ENCODE results near the gene LY6G6C. TPM values are rescaled to one million over a fixed set of nuclear protein-coding genes. Genes with fewer than 3 reads are reported as not detected.

Gene LY6G6C
- total and polyA plus RNA-seq, 2 of the 4 experiments (the other 2 are of a cell fraction), result not detected

GRCh38 chr6:31761343-31761742, 39.8 kb upstream of the LY6G6C start (continued):
- TF ChIP-seq, protein P1, sequence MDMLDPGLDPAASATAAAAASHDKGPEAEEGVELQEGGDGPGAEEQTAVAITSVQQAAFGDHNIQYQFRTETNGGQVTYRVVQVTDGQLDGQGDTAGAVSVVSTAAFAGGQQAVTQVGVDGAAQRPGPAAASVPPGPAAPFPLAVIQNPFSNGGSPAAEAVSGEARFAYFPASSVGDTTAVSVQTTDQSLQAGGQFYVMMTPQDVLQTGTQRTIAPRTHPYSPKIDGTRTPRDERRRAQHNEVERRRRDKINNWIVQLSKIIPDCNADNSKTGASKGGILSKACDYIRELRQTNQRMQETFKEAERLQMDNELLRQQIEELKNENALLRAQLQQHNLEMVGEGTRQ (IDR thresholded peaks at IDR 0.05; ENCODE audit: low read depth, low read length), result no peak
- no peak for TF ChIP-seq MAFK (IDR thresholded peaks at IDR 0.05; ENCODE audit: low read depth, low read length)

DNA sequence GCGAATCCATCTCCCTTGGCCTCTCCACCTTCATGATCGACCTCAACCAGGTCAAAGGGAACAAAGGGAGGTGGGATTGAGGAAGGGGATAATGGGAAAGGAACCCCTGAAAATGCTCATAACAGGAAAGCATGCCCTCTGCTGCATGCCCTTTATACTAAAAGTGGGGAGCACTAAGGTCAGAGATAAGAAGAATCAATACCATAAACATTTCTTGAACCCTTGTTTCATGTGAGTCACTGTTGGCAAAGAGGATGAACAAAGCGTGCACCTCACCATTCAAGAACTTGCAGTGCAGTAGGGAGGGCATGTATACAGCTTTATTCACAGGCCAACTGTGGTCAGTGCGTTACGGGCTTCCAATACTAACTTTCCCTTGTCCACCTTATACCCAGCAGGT, 39.2 kb upstream of the LY6G6C start:
- no peaks in the 10 kb centered on the region for H3K79me1 ChIP-seq (ENCODE audit: low read depth in 1 of 2, low read length in 2 of 2)
- H3K27ac ChIP-seq (ENCODE audit: insufficient read depth, low read length), result no peak overlapping the region
- H2BK5ac ChIP-seq (ENCODE audit: low read depth, low read length, poor library complexity, severe bottlenecking), result no peak overlapping the region
- no peak overlapping the region for H4K91ac ChIP-seq (ENCODE audit: insufficient read depth, low read depth, low read length)
- H2BK20ac ChIP-seq (ENCODE audit: low read depth, low read length), result no peak overlapping the region
- intact Hi-C loops (cut with micrococcal nuclease), result no loop called here
- no peak for ATAC-seq (ENCODE audit: low read depth)
- no peak overlapping the region for H2BK15ac ChIP-seq (ENCODE audit: low read depth, low read length)
- H2AFZ ChIP-seq (replicated peaks; ENCODE audit: low read length, poor library complexity), result no peak overlapping the region
- H2AK5ac ChIP-seq (ENCODE audit: low read depth, low read length), result no peak overlapping the region
- no peak overlapping the region for H4K8ac ChIP-seq (ENCODE audit: low read depth in 2 of 2, low read length in 2 of 2)
- H3K36me3 ChIP-seq (ENCODE audit: control insufficient read depth, insufficient read depth, low read length), result peaks cover 7% of the 10 kb centered on the region; the same call in 1 of the 2 replicates
- no peak for TF ChIP-seq CEBPB (IDR thresholded peaks at IDR 0.05; ENCODE audit: low read depth, low read length)
- H3K56ac ChIP-seq (ENCODE audit: extremely low read depth, insufficient read depth, low read length), result no peak overlapping the region
- ChIA-PET POLR2A (ENCODE audit: unreplicated experiment) (no interaction called here), CTCF (no interaction called here)
- no peak for DNase-seq
- no peak overlapping the region for H3K9ac ChIP-seq (ENCODE audit: low read depth, low read length)
- H3K4ac ChIP-seq (ENCODE audit: low read depth, low read length), result no peak overlapping the region
- no peak overlapping the region for H2AK9ac ChIP-seq (replicated peaks; ENCODE audit: low read depth, low read length, poor library complexity)
- no peak overlapping the region for H4K5ac ChIP-seq (ENCODE audit: low read depth, low read length)
- H3K14ac ChIP-seq (replicated peaks; ENCODE audit: low read depth, low read length), result no peak overlapping the region
- H3K9me3 ChIP-seq (ENCODE audit: control insufficient read depth, insufficient read depth, low read length), result no peaks in the 10 kb centered on the region
- no peak overlapping the region for H3K18ac ChIP-seq (ENCODE audit: low read depth, low read length)
- H4K20me1 ChIP-seq (ENCODE audit: insufficient read depth, low read length), result no peaks in the 10 kb centered on the region
- peaks cover 4% of the 10 kb centered on the region for H3K4me1 ChIP-seq (ENCODE audit: control insufficient read depth, insufficient read depth, low read length)
- dilution Hi-C loops (cut with HindIII; ENCODE audit: low sequenced_read_pairs, unreplicated experiment), result no loop called here
- H3K23ac ChIP-seq (ENCODE audit: low read depth, low read length), result no peak overlapping the region
- in situ Hi-C loops (cut with MboI; ENCODE audit: low sequenced_read_pairs), result no loop called here
- no peak overlapping the region for H3K4me3 ChIP-seq (ENCODE audit: insufficient read depth, low read depth, low read length)
- peaks cover 12% of the 10 kb centered on the region for H3K9me1 ChIP-seq (ENCODE audit: insufficient read depth, low read length)
- 100% methylated on average over 1 of the region's 5 CpGs; no CpG with 5 or more reads in 1 of the 2 experiments for WGBS, 2 experiments (ENCODE audit: extremely low coverage in 2 of 2, insufficient read length in 1 of 2)
- no peak overlapping the region for H3K4me2 ChIP-seq (ENCODE audit: low read depth, low read length)
- BruUV-seq (replicated peaks), result no TSS peak
- no peaks in the 10 kb centered on the region for H3K27me3 ChIP-seq (ENCODE audit: control insufficient read depth, insufficient read depth, low read length)
- H2BK120ac ChIP-seq (ENCODE audit: low read depth, low read length), result no peak overlapping the region
